NOMO-1 treated with dmso at 0.1 percent for 144 hours (cell line): ENCODE data around the gene KRT7.
"Not testable (repeated sequence)": the region's sequence is repeated elsewhere in the genome, so short reads cannot be mapped to it uniquely, and the experiment has no call there.

ENCODE experiments used
- DNase-seq: peaks from one replicate; lab custom pipeline; 2025; ENCODE audit not compliant: unreplicated experiment; lab: John Stamatoyannopoulos, UW

The KRT7 gene

GRCh38 chr12:52277486-52278245, 44.6 kb downstream of the KRT7 start:
- no peak for DNase-seq

GRCh38 chr12:52278575-52279421, 45.8 kb downstream of the KRT7 start:
- peak; percentile 41 for DNase-seq

DNA sequence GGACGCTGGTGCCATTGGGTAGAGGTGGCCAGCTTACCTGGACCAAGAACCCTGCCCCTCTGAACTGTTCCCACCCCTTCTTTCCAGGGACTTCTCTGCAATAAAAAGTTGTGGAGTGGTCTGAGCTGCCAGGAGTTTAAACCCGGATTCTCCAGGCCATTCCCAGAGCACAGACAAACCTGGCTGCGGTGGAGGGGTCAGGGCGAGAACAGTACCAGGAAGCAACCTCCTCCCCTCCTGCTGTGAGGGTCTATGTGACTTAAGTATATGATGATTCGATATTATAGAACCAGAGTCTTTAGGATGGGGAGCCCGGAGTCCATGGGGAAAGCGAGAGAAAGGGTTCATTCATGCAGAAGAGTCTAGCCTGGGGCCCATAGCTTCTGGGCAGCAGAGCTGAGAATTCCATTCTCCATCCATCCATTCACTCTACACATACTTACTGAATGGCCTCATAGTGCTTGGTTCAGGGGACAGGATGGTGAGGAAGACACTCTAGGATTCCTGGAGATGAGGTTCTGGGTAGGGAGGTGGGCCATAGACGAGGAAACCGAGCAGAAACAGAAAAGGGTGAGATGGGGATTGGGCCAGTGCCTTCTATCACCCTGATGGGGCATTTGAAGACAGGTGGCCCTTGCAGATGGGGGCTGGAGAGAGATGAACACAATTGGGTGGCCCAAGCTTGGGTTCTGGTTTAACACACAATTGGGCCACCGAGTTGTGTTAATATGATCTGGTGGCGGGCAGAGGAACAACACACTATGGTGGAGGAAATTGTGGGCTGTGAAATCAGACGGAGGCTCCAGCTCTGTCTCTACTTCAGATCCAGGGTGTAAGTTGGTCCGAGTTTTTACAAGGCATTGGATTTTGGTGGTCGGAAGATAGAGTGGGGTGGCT, 46.6 kb downstream of the KRT7 start:
- DNase-seq, result no peak

- peak; percentile 15 for DNase-seq
These were observed 47.3 kb downstream of the KRT7 start for GRCh38 chr12:52280319-52280795.

DNA sequence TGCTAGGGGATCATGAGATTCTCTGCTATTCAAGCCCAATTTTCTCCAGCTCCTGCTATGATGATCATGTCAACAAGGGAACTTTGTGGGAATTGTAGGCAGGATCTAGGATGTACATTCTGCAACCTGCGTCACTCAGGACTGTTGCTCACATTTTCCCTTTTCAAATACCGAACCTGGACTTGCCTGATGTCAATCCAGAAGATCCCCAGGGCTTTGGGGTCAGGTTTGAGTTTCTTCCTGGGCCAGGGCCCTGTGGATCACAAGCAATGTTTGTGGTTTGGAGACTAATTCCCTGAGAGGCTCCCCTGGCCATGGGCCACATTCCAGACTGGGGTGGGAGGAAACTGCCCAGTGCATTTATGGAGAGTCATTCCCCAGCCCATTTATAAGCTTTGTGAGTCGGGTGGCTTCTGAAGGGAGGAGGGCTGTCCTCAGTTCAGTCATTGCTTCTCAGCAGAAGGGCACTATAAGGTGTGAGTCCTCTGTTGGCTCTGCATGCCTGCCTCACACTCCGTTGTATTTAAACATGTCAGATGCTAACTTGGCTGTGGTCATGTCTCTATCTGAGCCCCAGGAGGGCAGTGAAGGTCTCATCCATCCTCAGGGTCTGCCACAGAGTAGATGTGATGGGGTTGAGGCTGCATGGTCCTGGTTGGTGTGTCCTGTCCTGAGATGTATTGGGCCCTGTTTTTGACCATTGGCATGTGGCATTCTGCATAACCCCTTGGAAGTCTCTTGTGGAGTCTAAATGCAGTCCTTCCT, 47.9 kb downstream of the KRT7 start:
- DNase-seq, result no peak

GRCh38 chr12:52284562-52285171, 51.6 kb downstream of the KRT7 start:
- DNase-seq, result no peak

GRCh38 chr12:52285172-52285745, 52.2 kb downstream of the KRT7 start:
- DNase-seq, result no peak

GRCh38 chr12:52285851-52286530, 52.9 kb downstream of the KRT7 start:
- DNase-seq, result no peak

DNA sequence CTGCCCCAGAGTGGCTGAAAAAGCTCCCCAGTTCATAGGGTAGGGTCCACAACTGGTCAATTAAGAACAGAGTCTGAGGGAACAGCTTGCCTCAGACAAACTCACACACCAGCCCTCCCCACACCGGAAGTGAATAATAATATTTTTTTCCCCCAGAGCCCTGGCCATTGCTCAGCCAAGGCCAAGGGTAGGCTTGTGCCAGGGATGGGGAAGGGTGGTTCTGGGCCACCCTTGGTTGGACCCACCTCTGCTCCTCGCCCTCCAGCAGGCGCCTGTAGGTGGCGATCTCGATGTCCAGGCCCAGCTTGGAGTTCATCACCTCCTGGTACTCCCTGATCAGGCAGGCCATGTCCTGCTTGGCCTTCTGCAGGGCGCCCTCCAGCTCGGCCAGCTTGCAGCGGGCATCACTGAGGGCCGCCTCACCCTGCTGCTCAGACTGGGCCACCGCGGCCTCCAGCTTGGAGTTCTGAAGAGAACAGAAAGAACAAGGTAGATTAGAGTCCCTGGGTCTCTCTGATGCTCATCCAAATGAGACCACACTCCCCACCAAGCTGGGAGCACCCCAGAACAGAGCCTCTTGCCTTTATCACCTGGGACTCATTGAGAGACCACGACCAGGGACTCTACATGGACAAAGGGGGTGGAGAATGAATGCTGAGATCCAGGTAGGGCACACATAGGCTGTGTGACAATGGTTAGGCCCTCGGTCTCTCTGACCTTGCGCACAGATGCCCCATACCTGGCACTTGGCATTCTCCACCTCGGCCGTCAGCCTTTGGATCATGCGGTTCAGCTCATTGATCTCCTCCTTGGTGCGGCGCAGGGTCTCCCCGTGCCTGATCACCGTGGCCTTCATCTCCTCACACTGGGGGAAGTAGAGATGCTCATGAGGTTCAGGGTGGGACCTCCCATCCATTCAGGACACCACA, 54.1 kb downstream of the KRT7 start:
- DNase-seq, result not testable (repeated sequence)

GRCh38 chr12:52287816-52288805, 55.1 kb downstream of the KRT7 start:
- peak; percentile 4 for DNase-seq

DNA sequence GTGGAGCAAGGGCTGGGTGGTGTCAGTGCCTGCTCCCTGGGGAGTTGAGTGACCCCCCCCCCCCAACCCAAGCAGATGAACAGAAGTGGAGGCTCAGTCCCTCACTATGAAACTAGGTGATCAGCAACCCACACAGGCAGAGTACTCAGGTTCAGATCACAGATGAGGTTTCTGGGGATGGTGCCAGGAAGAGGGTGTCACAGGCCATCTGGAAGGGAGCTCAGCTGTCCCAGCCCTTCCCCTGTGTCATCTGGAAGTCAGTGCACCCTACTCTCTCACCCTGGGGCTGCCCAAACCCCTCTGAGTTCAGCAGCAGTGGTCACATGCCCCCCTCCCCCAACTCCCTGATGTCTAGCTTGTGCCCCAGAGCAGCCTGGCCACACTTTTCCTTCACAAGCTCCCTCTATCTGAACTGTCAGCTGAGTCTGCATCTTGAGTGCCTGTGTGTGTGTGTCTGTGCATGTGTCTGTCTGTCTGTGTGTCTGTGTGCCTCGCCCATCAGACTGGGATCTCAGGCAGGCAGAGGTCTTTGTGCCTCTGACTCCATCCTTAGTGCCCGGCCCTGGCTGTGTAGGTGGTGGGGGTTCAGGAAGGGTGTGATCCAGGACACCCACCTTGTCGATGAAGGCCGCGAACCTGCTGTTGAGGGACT, 57.6 kb downstream of the KRT7 start:
- DNase-seq, result not testable (repeated sequence)

DNA sequence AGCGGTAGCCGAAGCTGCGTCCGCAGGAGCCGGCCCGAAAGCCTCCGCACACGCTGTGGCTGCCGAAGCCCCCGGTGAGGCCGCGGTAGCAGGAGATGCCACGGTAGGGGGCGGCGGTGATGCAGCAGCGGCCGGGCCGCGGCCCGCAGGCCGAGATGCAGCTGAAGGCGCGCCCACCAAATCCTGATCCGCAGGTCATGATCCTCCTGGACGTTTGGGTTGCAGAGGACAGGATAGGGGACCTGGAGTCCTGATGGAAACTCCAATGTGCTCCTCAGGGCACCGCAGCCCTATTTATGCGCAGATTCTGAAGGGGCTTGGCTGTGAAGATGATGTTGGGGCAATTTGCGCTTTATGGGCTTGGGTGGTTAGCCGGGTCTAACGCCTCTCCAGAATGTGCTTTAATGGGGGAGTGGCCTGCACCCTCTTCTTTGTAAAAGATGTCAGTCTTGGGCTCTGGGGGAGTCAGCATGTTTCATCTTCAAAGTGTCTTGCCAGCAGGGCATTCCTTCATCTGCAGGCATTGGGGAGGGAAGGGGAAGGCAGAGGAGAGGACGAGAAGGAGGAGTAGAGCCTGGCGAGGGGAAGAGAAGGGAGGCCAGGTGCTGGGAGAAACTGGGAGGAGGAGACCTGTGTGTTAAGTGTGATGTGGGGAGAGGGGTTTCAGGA, 58.4 kb downstream of the KRT7 start, which contains the start of gene KRT81:
KRT81 (minus strand) TSS at position 268 of the 669 bp plus-strand sequence; CDS start at position 199, 69 bp downstream.
- DNase-seq, result no peak

DNA sequence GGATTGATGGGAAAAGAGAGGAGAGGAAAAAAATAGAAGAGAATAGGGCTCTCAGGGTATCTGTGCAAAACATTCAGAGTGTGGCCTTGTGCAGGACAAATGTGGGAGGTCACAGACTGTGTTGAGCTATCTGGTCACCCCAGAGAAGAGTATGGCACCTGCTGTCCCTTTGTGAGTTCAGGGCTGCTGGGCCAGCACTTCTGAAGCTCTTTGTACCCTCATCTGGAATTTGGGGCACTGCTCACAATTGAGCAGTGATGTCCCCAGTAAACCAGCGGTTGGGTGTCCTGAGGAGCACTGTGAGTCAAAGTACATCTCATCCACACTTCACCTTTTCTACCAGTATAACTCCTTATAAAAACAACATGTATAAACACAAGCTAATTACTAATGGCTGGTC, 60.9 kb downstream of the KRT7 start:
- no peak for DNase-seq

- DNase-seq, result no peak
These were observed 61.8 kb downstream of the KRT7 start for GRCh38 chr12:52294803-52295202.

DNA sequence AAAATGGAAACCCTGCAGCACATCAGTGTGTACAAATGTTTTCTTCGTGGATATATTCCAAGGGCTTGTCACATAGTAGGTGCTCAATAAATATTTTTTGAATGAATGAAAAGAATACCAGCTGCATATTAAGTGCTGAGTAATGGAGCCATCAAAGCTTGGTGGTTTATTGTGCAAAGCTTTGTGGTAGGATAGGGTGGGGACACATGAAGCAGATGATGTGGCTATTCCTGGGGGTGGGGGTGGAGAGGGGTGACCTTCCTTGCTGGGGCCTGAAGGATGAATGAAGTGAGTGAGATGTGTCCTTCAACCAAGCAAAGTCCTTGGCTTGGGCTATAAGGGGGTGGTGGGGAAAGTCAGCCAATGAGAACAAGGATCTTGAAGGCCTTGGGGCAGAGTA, 62.6 kb downstream of the KRT7 start:
- peak; percentile 32 for DNase-seq
